Measurements from ENCODE around the gene CEBPG.

DNA sequence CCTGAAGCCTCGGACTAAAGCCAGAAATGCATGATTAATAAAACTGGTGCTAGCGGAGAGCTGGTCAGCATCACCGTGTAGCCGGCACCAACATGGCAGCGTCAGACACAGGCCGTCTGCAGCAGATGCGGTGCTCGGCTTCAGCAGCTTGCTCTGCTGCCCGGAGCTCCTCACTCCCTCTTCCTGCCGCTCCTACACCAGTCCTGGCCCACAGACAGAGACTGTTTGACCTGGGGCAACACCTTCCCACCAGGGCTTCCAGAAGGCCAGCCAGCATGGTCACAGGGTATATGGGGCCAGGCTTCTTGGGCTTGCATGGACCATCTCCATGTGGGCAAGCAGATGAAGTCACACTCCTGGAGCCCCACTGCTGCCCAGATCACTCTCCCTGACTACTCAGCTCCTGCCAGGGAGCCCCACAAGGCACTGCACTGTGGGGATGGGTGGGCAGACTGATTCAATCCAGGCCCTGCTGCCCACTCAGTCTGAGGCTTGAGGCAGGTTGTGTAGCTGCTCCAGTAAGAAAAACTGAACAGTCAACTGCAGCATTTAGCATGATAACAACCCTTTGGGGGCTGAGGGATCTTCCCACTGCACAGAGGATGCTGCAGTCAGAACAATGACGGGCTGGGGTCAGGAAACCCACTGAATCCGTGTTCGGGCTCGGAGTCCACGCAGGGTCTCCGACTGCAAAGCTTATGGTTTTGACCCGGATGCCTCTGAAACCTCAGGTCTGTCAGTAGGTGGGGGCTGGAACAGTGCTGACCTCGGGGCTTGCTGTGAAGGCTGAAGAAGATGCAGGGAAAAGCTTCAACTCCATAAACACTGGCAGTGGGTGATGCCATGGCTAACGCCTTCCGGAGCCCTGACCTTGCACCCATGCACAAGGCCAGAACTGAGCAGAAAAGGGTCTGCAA lies 45.6 kb downstream of the CEBPG start:
- TF ChIP-seq, protein P1, sequence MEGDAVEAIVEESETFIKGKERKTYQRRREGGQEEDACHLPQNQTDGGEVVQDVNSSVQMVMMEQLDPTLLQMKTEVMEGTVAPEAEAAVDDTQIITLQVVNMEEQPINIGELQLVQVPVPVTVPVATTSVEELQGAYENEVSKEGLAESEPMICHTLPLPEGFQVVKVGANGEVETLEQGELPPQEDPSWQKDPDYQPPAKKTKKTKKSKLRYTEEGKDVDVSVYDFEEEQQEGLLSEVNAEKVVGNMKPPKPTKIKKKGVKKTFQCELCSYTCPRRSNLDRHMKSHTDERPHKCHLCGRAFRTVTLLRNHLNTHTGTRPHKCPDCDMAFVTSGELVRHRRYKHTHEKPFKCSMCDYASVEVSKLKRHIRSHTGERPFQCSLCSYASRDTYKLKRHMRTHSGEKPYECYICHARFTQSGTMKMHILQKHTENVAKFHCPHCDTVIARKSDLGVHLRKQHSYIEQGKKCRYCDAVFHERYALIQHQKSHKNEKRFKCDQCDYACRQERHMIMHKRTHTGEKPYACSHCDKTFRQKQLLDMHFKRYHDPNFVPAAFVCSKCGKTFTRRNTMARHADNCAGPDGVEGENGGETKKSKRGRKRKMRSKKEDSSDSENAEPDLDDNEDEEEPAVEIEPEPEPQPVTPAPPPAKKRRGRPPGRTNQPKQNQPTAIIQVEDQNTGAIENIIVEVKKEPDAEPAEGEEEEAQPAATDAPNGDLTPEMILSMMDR (IDR thresholded peaks at IDR 0.05; ENCODE audit: insufficient read depth, low read length), result no peak
- TF ChIP-seq, protein P2, sequence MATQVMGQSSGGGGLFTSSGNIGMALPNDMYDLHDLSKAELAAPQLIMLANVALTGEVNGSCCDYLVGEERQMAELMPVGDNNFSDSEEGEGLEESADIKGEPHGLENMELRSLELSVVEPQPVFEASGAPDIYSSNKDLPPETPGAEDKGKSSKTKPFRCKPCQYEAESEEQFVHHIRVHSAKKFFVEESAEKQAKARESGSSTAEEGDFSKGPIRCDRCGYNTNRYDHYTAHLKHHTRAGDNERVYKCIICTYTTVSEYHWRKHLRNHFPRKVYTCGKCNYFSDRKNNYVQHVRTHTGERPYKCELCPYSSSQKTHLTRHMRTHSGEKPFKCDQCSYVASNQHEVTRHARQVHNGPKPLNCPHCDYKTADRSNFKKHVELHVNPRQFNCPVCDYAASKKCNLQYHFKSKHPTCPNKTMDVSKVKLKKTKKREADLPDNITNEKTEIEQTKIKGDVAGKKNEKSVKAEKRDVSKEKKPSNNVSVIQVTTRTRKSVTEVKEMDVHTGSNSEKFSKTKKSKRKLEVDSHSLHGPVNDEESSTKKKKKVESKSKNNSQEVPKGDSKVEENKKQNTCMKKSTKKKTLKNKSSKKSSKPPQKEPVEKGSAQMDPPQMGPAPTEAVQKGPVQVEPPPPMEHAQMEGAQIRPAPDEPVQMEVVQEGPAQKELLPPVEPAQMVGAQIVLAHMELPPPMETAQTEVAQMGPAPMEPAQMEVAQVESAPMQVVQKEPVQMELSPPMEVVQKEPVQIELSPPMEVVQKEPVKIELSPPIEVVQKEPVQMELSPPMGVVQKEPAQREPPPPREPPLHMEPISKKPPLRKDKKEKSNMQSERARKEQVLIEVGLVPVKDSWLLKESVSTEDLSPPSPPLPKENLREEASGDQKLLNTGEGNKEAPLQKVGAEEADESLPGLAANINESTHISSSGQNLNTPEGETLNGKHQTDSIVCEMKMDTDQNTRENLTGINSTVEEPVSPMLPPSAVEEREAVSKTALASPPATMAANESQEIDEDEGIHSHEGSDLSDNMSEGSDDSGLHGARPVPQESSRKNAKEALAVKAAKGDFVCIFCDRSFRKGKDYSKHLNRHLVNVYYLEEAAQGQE (IDR thresholded peaks at IDR 0.05; ENCODE audit: insufficient replicate concordance, low read depth), result no peak
- TF ChIP-seq GABPA (IDR thresholded peaks at IDR 0.05; ENCODE audit: low read depth) (no peak), POLR2AphosphoS5 (IDR thresholded peaks at IDR 0.05; ENCODE audit: low read depth) (no peak), SPI1 (IDR thresholded peaks at IDR 0.05; ENCODE audit: borderline replicate concordance, low read depth) (no peak)
